SU-DHL-6 (cell line): ENCODE measurements around the gene APOH.

ENCODE experiments used
- H2AFZ ChIP-seq: fragments of 200-600 bp; sonication (generic); 2 replicates; pipeline ENCODE4 v1.6.1; 2014; ENCODE audit warnings: low read depth, mild to moderate bottlenecking, moderate library complexity, mixed read lengths, antibody characterized with exemption, low read length; ENCODE audit not compliant: severe bottlenecking
- H3F3A ChIP-seq: fragments of 200-600 bp; shearing (Covaris generic); 2 replicates; pipeline ENCODE4 v1.6.0; 2016; ENCODE audit warnings: antibody characterized with exemption, mild to moderate bottlenecking; ENCODE audit not compliant: insufficient read depth
- H3K27ac ChIP-seq: fragments of 200-600 bp; sonication (generic); 2 replicates; pipeline ENCODE4 v1.5.1; 2016; ENCODE audit warnings: low read depth, mild to moderate bottlenecking, low read length, moderate library complexity, mixed read lengths
- H3K27me3 ChIP-seq: fragments of 200-600 bp; sonication (generic), shearing (Covaris generic); 2 replicates; pipeline ENCODE4 v1.6.0; 2014; ENCODE audit warnings: mild to moderate bottlenecking, low read length
- H3K36me3 ChIP-seq: fragments of 200-600 bp; sonication (generic); 2 replicates; pipeline ENCODE4 v1.6.1; 2014; ENCODE audit warnings: mild to moderate bottlenecking, low read length, mixed read lengths
- H3K4me2 ChIP-seq: fragments of 300-600, 200-600 bp; shearing (Covaris generic), sonication (generic); 2 replicates; pipeline ENCODE4 v1.6.0; 2014; ENCODE audit warnings: low read length, low read depth, mild to moderate bottlenecking; ENCODE audit not compliant: poor library complexity, severe bottlenecking
- H3K4me3 ChIP-seq: fragments of 200-600 bp; sonication (generic); 2 replicates; pipeline ENCODE4 v1.5.1; 2014; ENCODE audit warnings: antibody characterized with exemption, low read length, mild to moderate bottlenecking, mixed read lengths; ENCODE audit not compliant: insufficient read depth, poor library complexity, severe bottlenecking
- H3K79me2 ChIP-seq: fragments of 200-600 bp; sonication (generic); 2 replicates; pipeline ENCODE4 v1.6.1; 2014; ENCODE audit warnings: mild to moderate bottlenecking, low read length, moderate library complexity; ENCODE audit not compliant: insufficient read depth
- H3K9ac ChIP-seq: fragments of 200-600 bp; sonication (generic); 2 replicates; pipeline ENCODE4 v1.7.0; 2014; ENCODE audit warnings: mild to moderate bottlenecking, low read length
- H3K9me2 ChIP-seq: fragments of 200-600 bp; sonication (generic); replicated peaks from 2 replicates; pipeline ENCODE4 v1.6.1; 2014; ENCODE audit warnings: low read length; ENCODE audit not compliant: insufficient read depth
- H3K9me3 ChIP-seq: fragments of 200-600 bp; sonication (generic); 2 replicates; pipeline ENCODE4 v1.6.1; 2014; ENCODE audit warnings: low read length, mixed read lengths; ENCODE audit not compliant: insufficient read depth
- H4K20me1 ChIP-seq: fragments of 200-600 bp; sonication (generic); 2 replicates; pipeline ENCODE4 v1.6.1; 2014; ENCODE audit warnings: low read depth, mild to moderate bottlenecking, antibody characterized with exemption, low read length, moderate library complexity, mixed read lengths
- CTCF ChIP-seq: fragments of 200-600 bp; sonication (generic); IDR thresholded peaks from one replicate; pipeline ENCODE4 v1.5.1; 2017; ENCODE audit warnings: antibody characterized with exemption, mild to moderate bottlenecking, low read length, moderate library complexity; ENCODE audit not compliant: insufficient read depth, poor library complexity, severe bottlenecking
- EZH2phosphoT487 ChIP-seq: fragments of 200-600 bp; sonication (generic), shearing (Covaris generic); conservative IDR thresholded peaks from 2 replicates; pipeline ENCODE4 v1.6.1; 2018; ENCODE audit warnings: mild to moderate bottlenecking, antibody characterized with exemption, low read length, moderate library complexity, mixed read lengths

Gene APOH

GRCh38 chr17:66228887-66229782 lies at the start of gene APOH:
APOH (minus strand) TSS chr17:66229415; CDS start chr17:66229379, 36 bp downstream.
- Histone ChIP-seq H4K20me1 (no peaks in the 10 kb centered on the region), H3K79me2 (no peaks in the 10 kb centered on the region), H3F3A (0 out of 2 replicates have a peak, but pooled peaks cover 4% of the 10 kb centered on the region), H3K36me3 (no peaks in the 10 kb centered on the region), H2AFZ (no peak within 1 kb of the TSS), H3K4me2 (no peak within 1 kb of the TSS), H3K27me3 (no peaks in the 10 kb centered on the region), H3K4me3 (no peak within 1 kb of the TSS), H3K9me2 (no peaks in the 10 kb centered on the region), H3K9ac (no peak within 1 kb of the TSS), H3K9me3 (no peaks in the 10 kb centered on the region), H3K27ac (no peak within 1 kb of the TSS)
- TF ChIP-seq EZH2phosphoT487 (no peak), CTCF (no peak)

GRCh38 chr17:66277191-66277590 lies 48.0 kb upstream of the APOH start:
- no peak overlapping the region for H3K4me2 ChIP-seq
- H3K27ac ChIP-seq = no peak overlapping the region
- no peak overlapping the region for H3K4me3 ChIP-seq
- no peaks in the 10 kb centered on the region for H3K79me2 ChIP-seq
- no peak overlapping the region for H2AFZ ChIP-seq
- no peak for TF ChIP-seq CTCF
- TF ChIP-seq EZH2phosphoT487 = no peak
- H3K36me3 ChIP-seq = no peaks in the 10 kb centered on the region
- no peak overlapping the region for H3K9ac ChIP-seq
- H3K9me2 ChIP-seq = no peaks in the 10 kb centered on the region
- H4K20me1 ChIP-seq = no peaks in the 10 kb centered on the region
- H3K9me3 ChIP-seq = no peaks in the 10 kb centered on the region
- no peaks in the 10 kb centered on the region for H3F3A ChIP-seq
- no peaks in the 10 kb centered on the region for H3K27me3 ChIP-seq

GRCh38 chr17:66276328-66276937 lies 47.2 kb upstream of the APOH start:
- H3K4me2 ChIP-seq = no peak overlapping the region

More at GRCh38 chr17:66276328-66276937, 47.2 kb upstream of the APOH start:
- Histone ChIP-seq H3K9me3 (no peaks in the 10 kb centered on the region), H3K9me2 (no peaks in the 10 kb centered on the region), H3K27me3 (no peaks in the 10 kb centered on the region), H3K79me2 (no peaks in the 10 kb centered on the region), H3K27ac (no peak overlapping the region), H3K9ac (no peak overlapping the region), H3K4me3 (no peak overlapping the region), H3F3A (no peaks in the 10 kb centered on the region), H2AFZ (no peak overlapping the region), H4K20me1 (no peaks in the 10 kb centered on the region), H3K36me3 (no peaks in the 10 kb centered on the region)
- TF ChIP-seq CTCF (no peak), EZH2phosphoT487 (no peak)
